CD14-positive monocyte (primary cell): ENCODE data around the gene ROBO2. TPM values are rescaled to one million over a fixed set of nuclear protein-coding genes. Genes with fewer than 3 reads are reported as not detected.

Experiments used
- DNase-seq, 3 donors: peaks; one replicate each; pipeline ENCODE4 v3.0.0-alpha.2; 2011 to 2022
- H2AFZ ChIP-seq: 2 replicates; pipeline ENCODE4 v1.6.0; 2012; ENCODE audit warnings: mild to moderate bottlenecking, low read depth, low read length, inconsistent platforms; ENCODE audit not compliant: insufficient read depth, poor library complexity, severe bottlenecking
- H3K27ac ChIP-seq, 2 donors: 1 replicate in 1 of 2; 2 replicates in 1 of 2; pipeline ENCODE4 v1.5.1; 2012 to 2013; ENCODE audit warnings: low read length in 2 of 2, control low read depth in 1 of 2, inconsistent platforms in 1 of 2, low read depth in 1 of 2, mild to moderate bottlenecking in 1 of 2
- H3K27me3 ChIP-seq, 2 donors: one replicate each; pipeline versions ENCODE4 v1.6.0 to v1.6.1; 2011 to 2013; ENCODE audit warnings: low read length in 2 of 2; ENCODE audit not compliant: control insufficient read depth in 2 of 2, insufficient read depth in 2 of 2
- H3K36me3 ChIP-seq, 2 donors: replicated peaks in 1 of 2; 1 replicate in 1 of 2; 2 replicates in 1 of 2; pipeline versions ENCODE4 v1.5.1 to v1.6.1; 2012 to 2013; ENCODE audit warnings: low read length in 2 of 2, control low read depth in 1 of 2, inconsistent platforms in 1 of 2, mild to moderate bottlenecking in 1 of 2; ENCODE audit not compliant: insufficient read depth in 2 of 2, control insufficient read depth in 1 of 2
- H3K4me1 ChIP-seq, 2 donors: 1 replicate in 1 of 2; 2 replicates in 1 of 2; pipeline versions ENCODE4 v1.5.1 to v1.6.1; 2012 to 2013; ENCODE audit warnings: low read length in 2 of 2, control low read depth in 1 of 2, inconsistent platforms in 1 of 2, mild to moderate bottlenecking in 1 of 2, moderate library complexity in 1 of 2; ENCODE audit not compliant: insufficient read depth in 2 of 2, control insufficient read depth in 1 of 2
- H3K4me2 ChIP-seq: replicated peaks from 2 replicates; pipeline ENCODE3; 2012; ENCODE audit warnings: low read length, moderate library complexity, mild to moderate bottlenecking; ENCODE audit not compliant: poor library complexity, severe bottlenecking; ENCODE audit errors: extremely low read depth
- H3K4me3 ChIP-seq, 3 experiments: fragments of 200-600 bp in 1 of 3; sonication (generic) in 1 of 3; replicated peaks in 1 of 3; 1 replicate in 2 of 3; 2 replicates in 1 of 3; pipeline ENCODE4 v1.5.1; 2011 to 2013; ENCODE audit warnings: low read length in 3 of 3, mild to moderate bottlenecking in 3 of 3, control low read depth in 2 of 3, low read depth in 2 of 3, inconsistent platforms in 1 of 3, moderate library complexity in 1 of 3
- H3K79me2 ChIP-seq: 2 replicates; pipeline ENCODE4 v1.6.0; 2012; ENCODE audit warnings: mild to moderate bottlenecking, control low read depth, inconsistent platforms, low read length, moderate library complexity; ENCODE audit not compliant: insufficient read depth
- H3K9ac ChIP-seq: 2 replicates; pipeline ENCODE4 v1.6.0; 2017; ENCODE audit warnings: low read length, mild to moderate bottlenecking; ENCODE audit not compliant: insufficient read depth, poor library complexity, severe bottlenecking
- H3K9me3 ChIP-seq, 2 donors: replicated peaks in 1 of 2; 1 replicate in 1 of 2; 2 replicates in 1 of 2; pipeline versions ENCODE4 v1.5.1 to v1.6.1; 2012 to 2013; ENCODE audit warnings: low read length in 2 of 2, control low read depth in 1 of 2; ENCODE audit not compliant: control insufficient read depth in 1 of 2, insufficient read depth in 1 of 2
- H4K20me1 ChIP-seq: 2 replicates; pipeline ENCODE4 v1.6.0; 2012; ENCODE audit warnings: mild to moderate bottlenecking, low read length, control low read depth, moderate library complexity; ENCODE audit not compliant: insufficient read depth
- H3K27ac Mint-ChIP-seq, 7 donors: one replicate each; pipeline ENCODE4 v1.8.0; 2020; ENCODE audit warnings: mild to moderate bottlenecking in 7 of 7, mixed read lengths in 7 of 7, moderate library complexity in 6 of 7, inconsistent platforms in 2 of 7
- H3K27me3 Mint-ChIP-seq, 3 donors: one replicate each; pipeline ENCODE4 v1.8.0; 2021 to 2022; ENCODE audit warnings: low read depth in 3 of 3, mild to moderate bottlenecking in 3 of 3, mixed read lengths in 3 of 3, moderate library complexity in 3 of 3, inconsistent platforms in 1 of 3
- H3K36me3 Mint-ChIP-seq, 2 donors: one replicate each; pipeline ENCODE4 v1.8.0; 2020; ENCODE audit warnings: mixed read lengths in 2 of 2, inconsistent platforms in 1 of 2, mild to moderate bottlenecking in 1 of 2
- H3K4me1 Mint-ChIP-seq: one replicate; pipeline ENCODE4 v1.8.0; 2020; ENCODE audit warnings: mild to moderate bottlenecking, mixed read lengths
- H3K4me3 Mint-ChIP-seq, 2 donors: one replicate each; pipeline ENCODE4 v1.8.0; 2020; ENCODE audit warnings: mild to moderate bottlenecking in 2 of 2, mixed read lengths in 2 of 2, moderate library complexity in 1 of 2
- H3K9me3 Mint-ChIP-seq, 7 donors: one replicate each; pipeline ENCODE4 v1.8.0; 2020 to 2022; ENCODE audit warnings: mixed read lengths in 7 of 7, mild to moderate bottlenecking in 6 of 7, moderate library complexity in 6 of 7, inconsistent platforms in 2 of 7
- CTCF ChIP-seq: fragments of 200-600 bp; IDR thresholded peaks from one replicate; pipeline ENCODE4 v1.8.0; 2022; ENCODE audit warnings: antibody characterized with exemption, mild to moderate bottlenecking
- WGBS: methylation state at CpG from one replicate; pipeline ENCODE4 v1.1.5; 2013; ENCODE audit warnings: missing lambda C conversion rate; ENCODE audit not compliant: insufficient coverage; 5-methylcytosine and 5-hydroxymethylcytosine counted together
- intact Hi-C, 2 donors: fragments of 100-400 bp; cut with micrococcal nuclease; formaldehyde crosslinking; loops; one replicate each; pipeline versions ENCODE4 v1.15.0 to v1.15.1; 2023
- polyA plus RNA-seq, 3 donors: library from polyadenylated mRNA; depleted of rRNA in 1 of 3; unstranded in 2 of 3; stranded (reverse) in 1 of 3; fragments of 300-500 nt in 2 of 3; fragments of >200 nt in 1 of 3; fragmentation: Illumina TruSeq in 2 of 3; gene quantifications; 1 replicate in 2 of 3; 2 replicates in 1 of 3; pipeline ENCODE4 v1.2.3, GENCODE V29; 2012 to 2021

ROBO2 gene
- polyA plus RNA-seq, 3 donors, result not detected

- Histone ChIP-seq H3K27me3 (no peaks in the 10 kb centered on the region), H3K4me3 (no peak overlapping the region), H3K36me3 (no peaks in the 10 kb centered on the region), H3K79me2 (no peaks in the 10 kb centered on the region), H2AFZ (no peak overlapping the region), H3K27ac (no peak overlapping the region), H4K20me1 (no peaks in the 10 kb centered on the region), H3K4me1 (no peaks in the 10 kb centered on the region), H3K4me2 (no peak overlapping the region), H3K9me3 (no peaks in the 10 kb centered on the region), H3K9ac (no peak overlapping the region)
- TF ChIP-seq CTCF, result no peak
- Mint-ChIP-seq H3K36me3 (no peaks in the 10 kb centered on the region), H3K27me3 (no peaks in the 10 kb centered on the region), H3K27ac (no peak overlapping the region), H3K4me1 (no peaks in the 10 kb centered on the region), H3K9me3 (peaks cover 0 to 4% (median 2%) of the 10 kb centered on the region in 7 donors), H3K4me3 (no peak overlapping the region)
- intact Hi-C loops, result no loop called here
- DNase-seq, result no peak
- WGBS, result 90% methylated on average over 6 of the region's 7 CpGs
These were observed 420.0 kb downstream of the ROBO2 start for GRCh38 chr3:77459926-77460325.

- no peaks in the 10 kb centered on the region for H3K36me3 Mint-ChIP-seq
- Histone ChIP-seq H3K9me3 (no peaks in the 10 kb centered on the region), H3K36me3 (no peaks in the 10 kb centered on the region), H3K4me1 (no peaks in the 10 kb centered on the region), H3K27ac (no peak overlapping the region), H3K4me3 (no peak overlapping the region), H3K27me3 (no peaks in the 10 kb centered on the region), H3K9ac (no peak overlapping the region), H3K79me2 (no peaks in the 10 kb centered on the region), H3K4me2 (no peak overlapping the region), H2AFZ (no peak overlapping the region), H4K20me1 (no peaks in the 10 kb centered on the region)
- intact Hi-C loops, result no loop called here
- peaks cover 0 to 4% (median 2%) of the 10 kb centered on the region in 7 donors for H3K9me3 Mint-ChIP-seq
- TF ChIP-seq CTCF, result no peak
- H3K27me3 Mint-ChIP-seq, result no peaks in the 10 kb centered on the region
- no CpG with 5 or more reads among the region's 3 CpGs for WGBS
- H3K4me1 Mint-ChIP-seq, result no peaks in the 10 kb centered on the region
- H3K4me3 Mint-ChIP-seq, result no peak overlapping the region
- DNase-seq, result no peak
- H3K27ac Mint-ChIP-seq, result no peak overlapping the region
These were observed 420.4 kb downstream of the ROBO2 start for GRCh38 chr3:77460326-77460725.
